ENCODE results near the gene LIPT1.

GRCh38 chr2:99127981-99128380 lies 26.8 kb upstream of the LIPT1 start:
- no peak for TF ChIP-seq CTCF (IDR thresholded peaks at IDR 0.05; ENCODE audit: low read depth, low read length)
- TF ChIP-seq EZH2phosphoT487 (IDR thresholded peaks at IDR 0.05; ENCODE audit: low read depth), result no peak

Measured in OCI-LY3 (cell line).